ENCODE data around the gene SLC2A11.
"Not testable (repeated sequence)": the region's sequence is repeated elsewhere in the genome, so short reads cannot be mapped to it uniquely, and the experiment has no call there.

Gene SLC2A11

DNA sequence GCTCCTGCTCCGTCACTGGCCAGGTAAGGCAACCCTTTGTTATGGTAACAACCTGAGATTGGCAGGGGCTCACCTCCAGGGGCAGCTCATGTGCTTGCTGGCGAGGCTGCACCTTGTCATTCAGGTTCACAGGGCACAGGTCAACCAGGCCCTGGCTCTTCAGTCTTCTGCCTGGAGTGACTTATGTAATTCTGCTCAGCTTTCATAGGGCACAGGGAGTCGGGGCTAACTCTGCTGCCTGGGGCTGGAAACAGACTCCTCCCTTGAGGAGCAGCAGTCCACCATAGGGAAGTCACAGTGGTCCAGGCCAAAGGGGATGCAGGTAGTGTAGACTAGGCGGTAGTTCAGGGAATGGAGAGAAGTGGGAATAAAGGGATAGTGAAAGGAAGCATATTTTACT, 35.0 kb downstream of the SLC2A11 start:
- no peak for DNase-seq

DNA sequence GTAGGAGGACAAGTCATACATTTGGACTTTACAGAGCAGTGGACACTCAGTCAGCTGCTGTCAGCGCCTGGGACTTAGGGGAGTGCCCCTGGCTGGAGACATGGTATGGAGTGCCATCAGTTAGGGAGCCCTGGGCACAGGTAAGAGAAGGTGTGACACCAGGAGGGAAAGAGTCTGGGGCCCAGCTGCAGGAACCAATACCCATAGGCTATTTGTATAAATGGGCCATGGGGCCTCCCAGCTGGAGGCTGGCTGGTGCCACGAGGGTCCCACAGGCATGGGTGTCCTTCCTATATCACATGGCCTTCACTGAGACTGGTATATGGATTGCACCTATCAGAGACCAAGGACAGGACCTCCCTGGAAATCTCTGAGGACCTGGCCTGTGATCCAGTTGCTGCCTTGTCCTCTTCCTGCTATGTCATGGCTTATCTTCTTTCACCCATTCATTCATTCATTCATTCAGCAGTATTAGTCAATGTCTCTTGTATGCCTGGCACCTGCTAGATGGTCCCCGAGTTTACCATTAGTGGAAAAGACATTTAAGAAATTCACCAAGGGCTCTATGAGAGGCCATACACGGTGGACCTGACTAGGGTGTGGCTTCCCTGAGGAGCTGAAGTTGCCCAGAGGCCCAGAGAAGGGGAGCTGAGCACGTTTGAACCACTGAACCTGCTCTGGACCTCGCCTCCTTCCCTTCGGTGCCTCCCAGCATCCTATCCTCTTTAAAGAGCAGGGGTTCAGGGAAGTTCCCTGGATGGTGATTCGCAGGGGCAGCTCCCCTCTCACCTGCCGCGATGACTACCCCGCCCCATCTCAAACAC, 35.7 kb downstream of the SLC2A11 start:
- no peak for DNase-seq

DNA sequence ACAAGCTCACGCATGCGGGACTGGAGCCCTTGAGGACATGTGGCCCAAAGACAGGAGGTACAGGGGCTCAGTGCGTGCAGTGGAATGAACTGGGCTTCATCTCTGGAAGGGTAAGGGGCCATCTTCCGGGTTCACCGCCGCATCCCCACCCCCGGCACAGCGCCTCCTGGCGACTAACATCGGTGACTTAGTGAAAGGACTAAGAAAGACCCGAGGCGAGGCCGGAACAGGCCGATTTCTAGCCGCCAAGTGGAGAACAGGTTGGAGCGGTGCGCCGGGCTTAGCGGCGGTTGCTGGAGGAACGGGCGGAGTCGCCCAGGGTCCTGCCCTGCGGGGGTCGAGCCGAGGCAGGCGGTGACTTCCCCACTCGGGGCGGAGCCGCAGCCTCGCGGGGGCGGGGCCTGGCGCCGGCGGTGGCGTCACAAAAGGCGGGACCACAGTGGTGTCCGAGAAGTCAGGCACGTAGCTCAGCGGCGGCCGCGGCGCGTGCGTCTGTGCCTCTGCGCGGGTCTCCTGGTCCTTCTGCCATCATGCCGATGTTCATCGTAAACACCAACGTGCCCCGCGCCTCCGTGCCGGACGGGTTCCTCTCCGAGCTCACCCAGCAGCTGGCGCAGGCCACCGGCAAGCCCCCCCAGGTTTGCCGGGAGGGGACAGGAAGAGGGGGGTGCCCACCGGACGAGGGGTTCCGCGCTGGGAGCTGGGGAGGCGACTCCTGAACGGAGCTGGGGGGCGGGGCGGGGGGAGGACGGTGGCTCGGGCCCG, 36.5 kb downstream of the SLC2A11 start, which contains the start of gene MIF:
MIF (plus strand) TSS at position 439 of the 765 bp plus-strand sequence; CDS start at position 531, 92 bp downstream.
- DNase-seq = peak; percentile 65

GRCh38 chr22:23894710-23895598, 37.3 kb downstream of the SLC2A11 start:
- DNase-seq = no peak

DNA sequence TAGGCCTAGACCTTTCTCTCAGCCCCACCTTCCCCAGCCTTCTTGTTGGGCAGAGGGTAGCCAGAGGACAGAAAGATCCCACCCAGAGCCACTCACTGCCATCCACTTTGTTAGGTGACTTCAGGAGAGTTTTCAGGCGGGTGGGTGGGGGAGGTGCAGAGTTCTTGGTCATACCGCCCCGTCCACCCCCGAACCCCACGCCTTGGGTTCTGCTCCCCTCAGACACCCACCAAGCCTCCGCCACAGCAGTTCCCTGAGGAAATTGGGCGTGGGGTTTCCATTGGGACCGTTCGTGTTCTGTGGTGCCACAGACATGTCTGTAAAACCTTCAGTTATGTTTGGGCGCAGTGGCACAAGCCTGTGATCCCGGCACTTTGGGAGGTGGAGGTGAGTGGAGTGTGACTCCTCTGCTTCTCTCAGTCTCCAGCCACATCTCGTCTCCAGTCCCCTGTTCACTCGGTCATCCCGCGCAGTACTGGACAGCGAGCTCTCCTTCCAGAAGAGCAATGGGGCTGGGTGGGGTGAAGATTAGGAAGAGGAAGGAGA, 38.0 kb downstream of the SLC2A11 start:
- no peak for DNase-seq

DNA sequence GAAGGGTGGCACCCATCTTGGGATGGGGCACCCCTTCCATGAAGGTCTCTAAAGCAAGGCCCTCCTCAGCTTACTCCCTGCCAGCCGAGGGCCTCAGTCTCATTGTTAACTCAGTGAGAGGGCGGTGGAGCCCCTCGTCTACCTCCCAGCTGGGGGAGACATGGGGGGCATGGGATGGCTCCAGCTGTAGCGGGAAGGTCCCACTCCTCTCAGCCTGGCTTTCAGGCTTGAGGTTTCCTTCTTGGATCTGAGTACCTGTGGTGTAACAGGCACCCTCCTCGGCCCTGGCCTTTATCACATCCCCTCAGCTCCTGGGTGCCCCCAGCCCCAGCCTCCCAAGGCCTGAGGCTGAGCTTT, 38.5 kb downstream of the SLC2A11 start:
- DNase-seq = no peak

DNA sequence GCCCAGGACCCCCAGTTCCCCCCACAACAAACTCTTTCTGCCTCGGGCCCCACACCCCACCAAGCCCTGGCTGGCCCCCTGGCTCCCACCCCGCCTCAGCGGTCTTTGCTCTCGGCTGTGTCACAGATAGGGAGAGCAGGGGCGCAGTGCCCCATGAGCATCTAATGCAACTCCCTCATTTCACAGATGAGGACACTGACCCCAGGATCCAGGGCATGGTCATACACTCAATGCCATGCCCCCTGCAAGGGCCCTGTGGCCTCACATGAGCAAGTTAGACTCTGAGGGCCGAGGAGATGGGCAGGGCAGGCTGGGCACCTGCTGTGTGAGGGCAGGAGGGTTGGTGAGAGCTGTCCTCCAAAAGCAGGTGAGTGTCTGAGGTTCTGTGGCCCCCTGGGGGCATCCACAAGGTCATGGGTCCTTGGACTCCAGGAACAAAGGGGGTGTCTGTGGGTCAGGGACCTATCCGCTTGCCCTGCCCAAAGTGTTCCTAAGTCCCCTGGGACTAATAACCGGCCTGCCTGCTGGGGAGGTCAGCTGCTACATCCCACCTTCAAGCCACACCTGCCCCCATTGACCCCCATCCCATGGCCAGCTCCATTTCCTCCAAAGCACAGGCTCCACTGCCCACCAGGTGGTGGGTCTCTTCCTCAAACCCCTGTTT, 39.0 kb downstream of the SLC2A11 start:
- no peak for DNase-seq

DNA sequence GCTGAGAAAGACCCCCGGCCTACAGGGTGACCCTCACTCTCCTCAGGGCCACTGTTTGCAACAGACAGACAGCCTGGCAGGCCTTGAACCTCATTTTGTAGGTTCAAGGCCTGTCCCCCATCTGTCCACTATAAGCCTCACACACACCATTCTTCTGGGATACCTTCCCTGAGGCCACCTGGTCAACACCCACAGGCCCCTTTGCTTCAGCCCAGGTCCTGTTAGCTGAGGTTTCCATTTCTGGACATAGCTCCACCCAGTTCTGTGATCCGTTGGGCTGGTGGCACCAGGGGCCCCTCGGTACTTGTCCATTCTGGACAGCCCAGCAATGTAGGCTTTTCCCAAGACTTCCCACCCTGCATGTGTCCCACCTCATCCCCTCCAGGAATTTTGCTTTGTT, 39.6 kb downstream of the SLC2A11 start:
- DNase-seq = no peak

- DNase-seq = no peak
These were observed 40.6 kb downstream of the SLC2A11 start for GRCh38 chr22:23898006-23898974.

DNA sequence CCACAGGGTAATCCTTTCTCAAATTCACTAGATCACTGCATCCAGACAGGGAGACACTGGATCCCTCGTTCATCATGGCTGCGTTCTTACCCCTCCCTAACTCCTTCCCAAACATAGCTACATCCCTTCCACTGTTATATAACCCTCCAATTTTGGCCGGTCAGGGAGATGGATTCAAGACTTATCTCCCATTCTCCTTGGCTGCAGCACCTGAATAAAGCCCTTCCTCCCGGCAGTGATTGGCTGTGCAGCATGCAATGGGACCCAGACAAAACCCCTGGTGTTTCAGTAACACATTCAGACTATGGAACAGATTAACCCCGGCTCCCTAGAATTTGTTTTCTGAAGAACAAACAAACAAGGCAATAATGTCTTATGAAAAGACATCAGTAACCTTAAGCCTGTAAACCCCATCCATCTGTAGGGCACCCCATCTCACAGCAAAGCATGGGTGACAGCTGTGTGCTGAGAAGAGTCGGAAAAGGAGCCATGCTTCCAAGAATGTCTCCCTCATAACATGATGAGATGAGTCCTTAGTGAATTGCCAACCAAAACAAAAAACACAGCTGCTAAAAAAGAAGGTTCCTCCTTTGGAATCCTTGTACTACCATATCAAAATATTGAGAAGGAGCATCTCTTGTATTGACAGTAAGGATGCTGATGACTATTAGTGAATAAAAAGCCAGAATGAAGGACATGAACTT, 41.5 kb downstream of the SLC2A11 start:
- no peak for DNase-seq

DNA sequence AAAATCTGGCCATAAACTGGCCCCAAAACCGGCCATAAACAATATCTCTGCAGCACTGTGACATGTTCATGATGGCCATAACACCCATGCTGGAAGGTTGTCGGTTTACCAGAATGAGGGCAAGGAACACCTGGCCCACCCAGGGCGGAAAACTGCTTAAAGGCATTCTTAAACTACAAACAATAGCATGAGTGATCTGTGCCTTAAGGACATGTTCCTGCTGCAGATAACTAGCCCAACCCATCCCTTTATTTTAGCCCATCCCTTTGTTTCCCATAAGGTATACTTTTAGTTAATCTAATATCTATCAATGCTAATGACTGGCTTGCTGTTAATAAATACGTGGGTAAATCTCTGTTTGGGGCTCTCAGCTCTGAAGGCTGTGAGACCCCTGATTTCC, 42.6 kb downstream of the SLC2A11 start:
- DNase-seq = not testable (repeated sequence)

DNA sequence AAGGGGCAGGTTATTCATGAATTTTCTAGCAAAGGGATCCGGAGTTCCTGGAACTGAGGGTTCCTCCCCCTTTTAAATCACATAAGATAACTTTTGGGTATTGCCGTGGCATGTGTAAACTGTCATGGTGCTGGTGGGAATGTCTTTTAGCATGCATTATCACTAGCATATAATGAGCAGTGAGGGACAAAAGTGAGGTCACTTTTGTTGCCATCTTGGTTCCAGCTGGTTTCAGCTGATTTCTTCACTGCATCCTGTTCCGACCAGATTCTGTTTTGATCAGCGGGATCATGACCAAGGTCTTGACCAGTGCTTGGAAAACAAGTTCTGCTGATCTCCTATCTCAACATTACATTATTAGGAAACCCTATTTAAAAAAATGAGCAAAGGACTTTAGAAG, 43.9 kb downstream of the SLC2A11 start:
- no peak for DNase-seq

GRCh38 chr22:23903328-23903971, 45.8 kb downstream of the SLC2A11 start:
- no peak for DNase-seq

- DNase-seq = no peak
These were observed 47.0 kb downstream of the SLC2A11 start for GRCh38 chr22:23904573-23905254.

DNA sequence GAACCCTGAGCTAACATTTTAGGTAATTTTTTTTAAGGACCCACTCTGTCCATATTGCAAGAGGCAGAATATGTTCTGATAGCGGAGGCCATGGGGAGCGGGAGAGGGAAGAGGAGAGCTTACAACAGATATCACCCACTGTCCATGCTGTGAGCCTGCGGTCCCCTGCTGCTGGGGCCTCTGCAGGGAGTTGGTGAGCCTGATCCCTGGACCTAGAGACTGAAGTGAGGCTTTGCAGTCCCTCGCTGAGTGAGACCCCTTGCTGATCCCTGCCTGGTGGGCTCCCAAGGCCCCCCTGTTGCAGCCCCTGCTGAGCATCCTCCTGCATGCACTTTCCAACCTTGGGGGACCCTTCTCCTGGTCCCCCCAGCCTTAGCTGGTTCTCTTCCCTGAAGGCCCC, 49.0 kb downstream of the SLC2A11 start:
- DNase-seq = no peak

DNA sequence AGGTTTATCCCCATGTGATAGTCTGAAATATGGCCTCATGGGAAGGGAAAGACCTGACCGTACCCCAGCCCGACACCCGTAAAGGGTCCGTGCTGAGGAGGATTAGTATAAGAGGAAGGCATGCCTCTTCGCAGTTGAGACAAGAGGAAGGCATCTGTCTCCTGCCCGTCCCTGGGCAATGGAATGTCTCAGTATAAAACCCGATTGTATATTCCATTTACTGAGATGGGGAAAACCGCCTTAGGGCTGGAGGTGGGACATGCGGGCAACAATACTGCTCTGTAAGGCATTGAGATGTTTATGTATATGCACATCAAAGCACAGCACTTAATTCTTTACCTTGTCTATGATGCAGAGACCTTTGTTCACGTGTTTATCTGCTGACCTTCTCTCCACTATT, 49.7 kb downstream of the SLC2A11 start:
- not testable (repeated sequence) for DNase-seq

DNA sequence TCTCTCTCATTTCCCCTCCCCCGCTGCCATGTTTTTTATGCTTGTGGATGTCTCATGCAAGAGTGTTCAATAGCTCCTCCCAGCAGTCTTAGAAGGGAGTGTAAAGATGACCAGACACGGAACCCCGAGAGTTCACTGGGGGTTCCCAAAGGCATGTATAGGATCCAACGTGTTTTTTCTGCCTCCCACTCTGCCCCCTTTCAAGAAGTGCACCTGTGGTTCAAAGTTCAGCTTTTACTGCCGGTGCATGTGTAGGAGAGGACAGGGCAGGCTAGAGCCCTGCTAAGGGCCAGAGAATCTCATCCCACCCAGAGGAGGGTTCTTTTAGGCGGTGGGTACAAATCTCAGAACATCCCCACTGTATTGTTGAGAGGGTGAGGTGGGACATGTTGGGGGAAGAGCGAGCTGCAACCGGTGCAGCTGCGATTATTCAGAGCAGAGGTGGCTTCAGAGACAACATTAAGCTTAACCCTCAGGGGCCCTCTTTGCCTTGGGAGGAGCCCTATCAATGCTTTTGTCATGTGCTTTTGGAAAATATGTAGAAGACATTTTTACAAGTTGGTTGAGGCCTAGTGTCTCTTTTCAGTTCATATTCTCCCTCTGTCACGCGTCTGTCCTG, 51.0 kb downstream of the SLC2A11 start:
- DNase-seq = no peak

- no peak for DNase-seq
These were observed 51.7 kb downstream of the SLC2A11 start for GRCh38 chr22:23909296-23909898.
